Measurements from ENCODE around the gene PUM1.
"Not testable (repeated sequence)": the region's sequence is repeated elsewhere in the genome, so short reads cannot be mapped to it uniquely, and the experiment has no call there.

The PUM1 gene

DNA sequence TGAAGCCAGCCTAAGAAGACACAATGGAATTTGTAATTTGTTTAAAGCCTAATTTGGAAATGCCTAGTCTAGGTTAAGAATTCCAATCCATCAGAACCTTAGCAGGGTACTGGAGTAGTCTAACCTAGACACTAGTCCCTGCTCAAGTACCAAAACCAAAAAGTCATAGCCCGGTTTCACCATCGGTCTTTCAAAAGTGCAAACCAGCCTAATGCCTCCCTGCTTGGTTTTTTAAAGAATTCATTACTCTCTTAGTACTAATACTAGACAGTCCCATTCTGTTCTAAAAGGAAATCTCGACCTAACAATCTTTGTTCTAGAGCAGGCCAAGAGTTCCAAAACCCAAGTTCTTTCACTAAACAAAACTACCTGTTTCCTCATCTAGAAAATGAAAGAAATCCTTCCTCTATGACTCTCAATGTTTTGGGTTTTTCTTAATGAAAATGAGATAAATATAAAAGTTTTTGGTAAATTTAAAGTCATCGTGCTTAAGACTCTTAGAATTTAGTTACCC, 2.6 kb downstream of the PUM1 start:
- no peak for DNase-seq (ENCODE audit: low spot score)

DNA sequence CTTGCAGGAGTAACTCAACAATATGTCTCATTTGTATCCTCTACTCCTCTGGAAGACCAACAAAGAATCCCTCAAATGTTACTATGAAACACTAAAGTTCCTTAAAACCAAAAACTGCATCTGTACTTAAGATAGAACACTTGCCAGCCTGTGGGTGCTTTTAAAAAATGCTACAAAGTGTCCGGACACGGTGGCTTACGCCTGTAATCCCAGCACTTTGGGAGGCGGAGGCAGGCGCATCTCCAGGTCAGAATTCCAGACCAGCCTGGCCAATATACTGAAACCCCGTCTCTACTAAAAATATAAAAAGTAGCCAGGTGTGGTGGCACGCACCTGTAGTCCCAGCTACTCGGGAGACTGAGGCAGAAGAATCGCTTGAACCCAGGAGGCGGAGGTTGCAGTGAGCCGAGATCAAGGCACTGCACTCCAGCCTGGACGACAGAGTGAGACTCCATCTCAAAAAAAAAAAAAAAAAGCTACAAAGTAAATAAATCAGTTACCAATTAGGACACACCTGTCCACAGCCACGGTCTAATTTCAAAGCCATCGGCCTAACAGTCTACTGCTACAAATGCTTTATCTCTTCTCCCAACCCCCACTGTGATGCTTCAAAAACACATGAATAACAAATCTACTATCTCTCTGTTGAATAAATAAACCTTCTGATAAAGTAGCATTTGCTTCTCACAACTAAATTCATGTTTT, 3.2 kb downstream of the PUM1 start:
- not testable (repeated sequence) for DNase-seq (ENCODE audit: low spot score)

DNA sequence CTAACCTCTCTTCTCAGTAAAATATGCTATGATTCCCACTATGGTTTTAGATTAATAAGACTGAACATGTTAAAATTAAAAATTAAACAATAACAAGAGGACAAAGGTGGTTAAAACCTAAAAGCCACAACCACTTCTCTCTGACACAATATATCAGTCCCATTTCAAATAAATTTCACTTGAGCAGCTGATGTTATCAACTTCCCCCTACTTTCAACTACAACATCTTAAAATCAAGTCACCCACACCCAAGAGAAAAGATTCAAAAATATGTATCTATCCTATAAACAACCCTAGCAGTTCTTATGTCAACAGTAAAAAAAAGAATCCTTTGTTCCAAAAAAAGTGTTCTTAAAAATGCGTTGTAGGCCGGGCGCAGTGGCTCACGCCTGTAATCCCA, 7.5 kb downstream of the PUM1 start:
- no peak for DNase-seq (ENCODE audit: low spot score)

DNA sequence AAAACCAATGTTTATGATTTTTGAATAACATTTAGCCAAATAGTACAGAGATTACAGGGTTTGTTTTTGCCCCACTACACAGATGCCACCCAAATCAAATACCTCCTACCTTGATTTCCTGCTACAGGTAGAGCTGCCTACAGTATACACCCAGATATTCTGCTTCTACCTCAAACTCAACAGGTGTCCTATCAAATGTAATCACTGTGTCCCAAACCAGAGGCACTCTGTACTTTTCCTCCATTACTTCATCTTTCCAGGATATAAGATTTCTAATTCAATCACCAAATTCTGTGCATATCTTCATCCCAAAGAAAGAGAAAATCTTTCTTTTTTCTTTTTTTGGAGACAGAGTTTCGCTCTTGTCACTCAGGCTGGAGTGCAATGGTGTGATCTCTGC, 9.6 kb downstream of the PUM1 start:
- no peak for DNase-seq (ENCODE audit: low spot score)

DNA sequence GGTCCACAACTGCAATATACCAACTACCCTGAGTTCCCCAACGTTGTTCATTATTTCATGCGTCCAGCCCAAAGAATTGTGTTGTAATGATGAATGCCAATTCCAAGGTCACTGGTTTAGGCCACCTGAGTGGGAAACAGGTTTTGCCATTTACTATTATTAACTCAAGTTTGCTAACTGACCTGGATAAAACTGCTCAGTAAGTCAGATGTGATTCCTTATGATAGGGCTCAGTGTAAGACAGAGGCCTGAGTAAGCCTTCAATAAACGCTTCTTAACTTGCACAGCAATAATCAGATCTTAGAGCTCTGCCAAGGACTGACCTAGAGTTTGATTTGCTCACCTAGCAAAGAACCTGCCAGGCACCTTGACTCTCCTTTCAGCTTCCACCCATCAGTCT, 10.0 kb downstream of the PUM1 start:
- no peak for DNase-seq (ENCODE audit: low spot score)

DNA sequence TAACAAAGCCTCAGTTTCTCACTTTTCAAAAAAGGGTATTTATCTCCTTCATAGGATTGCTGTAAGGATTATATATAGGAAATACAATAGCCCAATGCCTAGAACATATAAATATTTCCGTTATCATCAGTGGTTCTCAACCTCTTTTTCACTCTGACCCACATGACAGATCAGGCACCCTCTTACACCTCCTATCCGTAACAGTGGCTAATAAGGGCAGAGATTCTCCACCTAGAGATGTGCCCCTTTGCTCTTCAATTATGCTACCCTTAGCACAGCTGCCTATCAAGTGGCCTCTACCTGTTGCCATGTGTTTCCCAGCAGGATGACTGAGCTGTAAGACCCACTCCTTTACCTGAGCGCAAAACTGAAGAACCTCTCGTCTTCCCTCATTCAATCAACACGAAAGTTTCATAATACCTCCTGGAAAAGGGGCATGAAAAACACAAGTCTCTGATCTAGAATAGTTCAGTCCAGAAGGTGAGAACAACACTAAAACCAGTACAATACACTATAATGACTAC, 10.5 kb downstream of the PUM1 start:
- no peak for DNase-seq (ENCODE audit: low spot score)

DNA sequence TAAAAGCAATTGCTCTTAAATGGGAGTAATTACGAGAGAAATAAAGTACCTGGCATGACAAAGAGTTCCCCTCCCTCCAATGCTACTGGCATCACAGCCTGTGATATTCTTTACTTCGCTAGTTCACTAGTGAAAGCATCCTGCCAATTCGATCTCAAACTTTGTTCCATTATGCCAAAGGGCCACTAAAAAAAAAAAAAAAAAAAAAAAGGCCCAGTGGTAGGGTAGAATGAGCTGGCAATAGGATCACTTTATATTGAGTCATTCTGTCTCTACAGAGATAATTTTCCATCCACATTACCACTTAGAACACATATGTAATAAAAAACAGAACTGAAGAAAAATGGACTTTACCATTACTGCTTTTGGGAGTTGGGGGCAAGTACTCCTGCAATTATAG, 11.2 kb downstream of the PUM1 start:
- no peak for DNase-seq (ENCODE audit: low spot score)

DNA sequence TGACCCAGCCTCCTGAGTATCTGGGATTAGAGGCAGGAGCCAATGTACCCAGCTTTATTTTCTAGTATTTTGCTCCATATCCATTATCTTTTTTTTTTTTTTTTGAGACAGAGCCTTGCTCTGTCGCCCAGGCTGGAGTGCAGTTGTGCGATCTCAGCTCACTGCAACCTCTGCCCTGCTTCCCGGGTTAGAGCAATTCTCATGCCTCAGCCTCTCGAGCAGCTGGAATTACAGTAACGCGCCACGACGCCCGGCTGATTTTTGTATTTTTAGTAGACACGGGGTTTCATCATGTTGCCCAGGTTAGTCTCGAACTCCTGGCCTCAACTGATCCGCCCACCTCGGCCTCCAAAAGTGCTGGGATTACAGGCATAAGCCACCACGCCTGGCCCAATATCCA, 12.9 kb downstream of the PUM1 start:
- not testable (repeated sequence) for DNase-seq (ENCODE audit: low spot score)

DNA sequence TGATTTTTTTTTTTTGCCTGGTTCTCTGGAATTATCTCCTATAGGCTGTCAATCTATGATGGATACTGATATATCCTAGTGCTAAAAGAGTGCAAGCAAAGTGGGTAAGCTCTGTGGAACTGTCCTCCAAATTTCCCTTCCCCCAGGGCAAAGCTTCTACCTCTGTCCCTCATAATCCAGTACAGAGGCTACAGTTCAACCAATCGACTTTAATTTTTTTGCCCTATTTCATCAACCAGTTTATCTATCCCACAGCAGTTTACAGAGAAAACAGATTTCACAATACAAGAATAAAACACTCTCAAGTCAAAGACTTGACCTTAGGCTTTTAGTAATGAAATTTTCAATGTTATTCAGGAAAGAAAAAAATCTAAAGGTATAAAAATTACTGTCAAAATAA, 13.9 kb downstream of the PUM1 start:
- DNase-seq (ENCODE audit: low spot score): no peak

DNA sequence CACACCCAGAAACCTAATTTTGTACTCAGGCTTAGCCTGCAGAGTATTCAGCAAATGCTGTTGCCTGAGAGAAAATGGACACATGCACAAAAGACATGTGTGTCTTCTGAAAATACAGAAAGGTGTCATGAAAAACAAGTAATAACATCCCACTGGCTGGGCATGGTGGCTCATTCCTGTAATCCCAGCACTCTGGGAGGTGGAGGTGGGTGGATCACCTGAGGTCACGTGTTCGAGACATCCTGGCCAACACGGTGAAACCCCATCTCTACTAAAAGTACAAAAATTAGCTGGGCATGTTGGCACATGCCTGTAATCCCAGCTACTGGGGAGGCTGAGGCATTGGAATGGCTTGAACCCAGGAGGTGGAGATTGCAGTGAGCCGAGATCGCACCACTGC, 18.0 kb downstream of the PUM1 start:
- DNase-seq (ENCODE audit: low spot score): not testable (repeated sequence)

DNA sequence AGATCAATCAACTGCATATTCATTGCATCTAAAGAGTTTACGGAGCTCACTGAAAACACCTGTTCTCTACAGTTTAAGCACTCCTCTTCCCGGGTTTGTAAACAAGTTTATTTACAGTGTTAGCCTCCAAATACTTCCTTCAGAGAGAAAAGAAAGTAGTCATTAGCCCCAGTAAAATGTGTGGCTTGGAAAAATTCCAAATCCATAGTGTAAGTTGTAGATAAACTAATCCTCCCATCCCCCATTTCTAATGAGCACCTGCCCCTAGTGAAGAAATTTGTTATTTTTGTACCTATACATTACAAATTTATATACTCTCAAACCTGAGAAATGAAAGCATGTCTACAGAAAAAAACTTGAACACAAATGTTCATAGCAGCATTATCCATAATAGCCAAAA, 21.9 kb downstream of the PUM1 start:
- no peak for DNase-seq (ENCODE audit: low spot score)

DNA sequence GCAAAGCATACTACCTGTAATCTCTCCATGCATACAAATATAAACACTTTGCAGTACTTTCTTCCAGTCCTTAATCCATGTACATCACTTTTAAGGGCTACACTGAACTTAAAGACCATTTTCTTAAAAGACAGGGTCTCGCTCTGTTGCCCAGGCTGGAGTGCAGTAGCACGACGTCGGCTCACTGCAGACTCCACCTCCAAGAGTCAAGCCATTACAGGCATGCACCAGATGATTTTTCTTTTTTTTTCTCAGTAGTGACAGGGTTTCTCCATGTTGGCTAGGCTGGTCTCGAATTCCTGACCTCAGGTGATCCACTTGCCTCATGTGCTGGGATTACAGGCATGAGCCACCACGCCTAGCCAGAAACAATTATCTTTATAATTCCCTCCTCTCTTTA, 22.9 kb downstream of the PUM1 start:
- no peak for DNase-seq (ENCODE audit: low spot score)

DNA sequence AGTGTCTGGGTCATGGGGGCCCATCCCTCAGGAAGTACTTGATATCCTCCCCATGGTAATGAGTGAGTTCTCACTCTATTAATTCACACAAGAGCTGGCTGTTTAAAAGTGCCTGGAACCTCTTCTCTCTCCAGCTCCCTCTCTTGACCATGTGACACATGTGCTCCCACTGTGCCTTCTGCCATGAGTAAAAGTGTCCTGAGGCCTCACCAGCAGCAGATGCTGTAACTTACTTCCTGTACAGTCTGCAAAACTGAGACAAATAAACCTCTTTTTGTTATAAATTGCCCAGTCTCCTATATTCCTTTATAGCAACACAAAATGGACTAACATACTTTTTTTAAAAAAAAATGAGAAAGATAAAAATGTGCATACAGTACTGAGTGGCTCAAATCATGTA, 24.0 kb downstream of the PUM1 start:
- no peak for DNase-seq (ENCODE audit: low spot score)

DNA sequence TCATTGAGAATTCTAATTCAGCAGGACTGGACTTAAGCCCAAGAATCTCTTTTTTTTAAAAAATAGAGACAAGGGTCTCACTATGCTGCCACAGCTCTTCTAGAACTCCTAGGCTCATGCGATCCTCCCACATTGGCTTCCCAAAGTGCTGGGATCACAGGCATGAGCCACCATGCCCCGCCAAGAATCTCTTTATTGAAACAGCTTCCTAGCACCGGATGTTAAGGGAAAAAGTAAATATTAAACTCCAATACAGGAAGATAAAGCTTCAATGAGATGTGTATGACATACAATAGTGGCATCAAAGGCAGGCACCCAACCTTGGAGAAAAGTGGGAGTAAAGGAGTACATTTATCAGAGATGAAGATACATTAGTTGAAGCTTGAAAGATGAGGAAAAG, 25.5 kb downstream of the PUM1 start:
- no peak for DNase-seq (ENCODE audit: low spot score)

DNA sequence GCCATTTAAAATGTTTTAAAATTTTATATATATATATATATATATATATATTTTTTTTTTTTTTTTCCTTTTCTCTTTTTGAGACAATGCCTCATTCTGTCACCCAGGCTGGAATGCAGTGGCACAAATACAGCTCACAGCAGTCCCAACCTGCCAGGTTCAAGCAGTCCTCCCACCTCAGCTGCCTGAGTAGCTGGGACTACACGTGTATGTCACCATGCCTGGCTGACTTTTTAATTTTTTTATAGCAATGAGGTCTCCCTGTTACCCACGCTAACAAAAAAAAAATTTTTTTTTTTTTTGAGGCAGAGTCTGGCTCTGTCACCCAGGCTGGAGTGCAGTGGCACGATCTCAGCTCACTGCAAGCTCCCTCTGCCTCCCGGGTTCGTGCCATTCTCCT, 26.6 kb downstream of the PUM1 start:
- DNase-seq (ENCODE audit: low spot score): not testable (repeated sequence)

DNA sequence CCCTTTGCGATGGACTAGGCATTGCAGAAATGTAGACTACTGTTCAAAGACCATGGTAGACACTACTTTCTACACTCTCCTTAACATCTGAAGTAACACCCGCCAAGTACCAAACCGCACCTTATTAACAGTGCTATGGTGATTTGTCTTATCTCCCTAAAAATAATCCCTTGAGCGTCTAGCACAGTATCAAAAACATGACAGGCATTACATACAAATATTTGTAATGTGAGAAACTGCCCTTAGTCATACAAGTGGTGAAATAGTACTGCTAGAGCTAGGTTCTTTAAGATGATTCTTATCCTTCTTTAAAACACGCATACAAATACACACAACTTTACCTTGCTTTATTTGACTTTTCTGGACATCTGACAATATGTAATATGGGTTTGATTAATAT, 27.2 kb downstream of the PUM1 start:
- no peak for DNase-seq (ENCODE audit: low spot score)

DNA sequence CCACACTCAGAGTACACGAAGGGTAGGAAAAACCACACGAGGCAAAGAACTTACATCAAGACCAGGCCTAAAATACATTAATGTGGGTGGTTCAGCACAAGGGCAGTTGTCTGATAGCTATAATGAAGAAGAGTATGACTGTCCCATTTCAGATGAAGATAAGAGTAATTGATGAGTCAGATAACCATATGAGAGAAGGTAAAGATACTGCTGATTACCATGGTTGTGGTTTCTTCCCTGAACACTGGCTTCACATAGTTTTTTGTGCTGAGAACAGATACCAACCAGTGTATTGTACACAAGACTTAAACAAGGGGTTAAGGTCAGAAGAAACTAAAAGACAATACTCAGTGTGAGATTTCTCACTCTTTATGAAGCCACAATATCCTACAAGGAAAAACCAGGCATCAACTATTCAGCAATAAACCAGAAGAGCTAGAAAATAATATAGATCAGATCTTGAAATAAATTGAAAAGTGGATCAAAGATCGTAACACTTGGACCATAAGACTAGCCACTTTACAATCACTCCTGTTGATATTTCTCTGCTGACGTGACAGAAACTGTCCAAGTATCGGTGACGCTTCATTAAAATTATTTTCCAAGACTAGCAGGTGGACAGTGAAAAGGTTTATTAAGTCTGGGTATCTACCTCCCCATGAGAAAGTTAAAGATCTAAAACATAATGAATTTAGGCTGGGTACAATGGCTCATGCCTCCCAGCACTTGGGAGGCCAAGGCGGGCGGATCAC, 28.6 kb downstream of the PUM1 start:
- no peak for DNase-seq (ENCODE audit: low spot score)

DNA sequence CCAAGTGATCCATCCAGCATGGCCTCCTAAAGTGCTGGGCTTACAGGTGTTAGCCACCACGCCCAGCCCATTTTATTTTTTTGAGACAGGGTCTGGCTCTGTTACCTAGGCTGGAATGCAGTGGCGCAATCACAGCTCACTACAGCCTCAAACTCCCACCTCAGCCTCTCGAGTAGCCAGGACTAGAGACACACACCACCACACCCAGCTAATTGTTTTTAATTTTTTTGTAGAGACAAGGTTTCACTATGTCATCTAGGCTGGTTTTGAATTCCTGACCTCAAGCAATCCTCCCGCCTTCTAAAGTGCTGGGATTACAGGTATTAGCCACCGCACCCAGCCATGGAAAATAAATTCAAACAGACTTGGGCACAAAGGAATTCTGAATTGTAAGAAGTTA, 31.9 kb downstream of the PUM1 start:
- DNase-seq (ENCODE audit: low spot score): no peak

DNA sequence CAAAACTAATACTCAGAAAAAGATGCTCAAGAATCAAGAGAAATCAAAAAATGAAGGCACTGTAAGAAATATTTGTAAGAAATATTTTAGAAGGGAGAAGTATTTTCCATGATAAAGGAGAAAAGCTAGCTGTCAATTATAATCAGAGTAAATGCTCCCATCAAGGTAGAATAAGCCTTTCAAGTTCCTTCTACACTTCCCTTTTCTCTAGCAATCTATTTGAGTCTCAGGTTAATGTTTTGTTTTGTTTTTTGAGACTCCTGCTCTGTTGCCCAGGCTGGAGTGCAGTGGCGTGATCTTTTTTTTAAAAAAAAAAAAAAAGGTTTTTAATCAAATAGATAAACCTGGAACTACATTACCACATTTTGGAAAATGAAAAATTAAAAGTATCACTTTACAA, 33.3 kb downstream of the PUM1 start:
- DNase-seq (ENCODE audit: low spot score): no peak

DNA sequence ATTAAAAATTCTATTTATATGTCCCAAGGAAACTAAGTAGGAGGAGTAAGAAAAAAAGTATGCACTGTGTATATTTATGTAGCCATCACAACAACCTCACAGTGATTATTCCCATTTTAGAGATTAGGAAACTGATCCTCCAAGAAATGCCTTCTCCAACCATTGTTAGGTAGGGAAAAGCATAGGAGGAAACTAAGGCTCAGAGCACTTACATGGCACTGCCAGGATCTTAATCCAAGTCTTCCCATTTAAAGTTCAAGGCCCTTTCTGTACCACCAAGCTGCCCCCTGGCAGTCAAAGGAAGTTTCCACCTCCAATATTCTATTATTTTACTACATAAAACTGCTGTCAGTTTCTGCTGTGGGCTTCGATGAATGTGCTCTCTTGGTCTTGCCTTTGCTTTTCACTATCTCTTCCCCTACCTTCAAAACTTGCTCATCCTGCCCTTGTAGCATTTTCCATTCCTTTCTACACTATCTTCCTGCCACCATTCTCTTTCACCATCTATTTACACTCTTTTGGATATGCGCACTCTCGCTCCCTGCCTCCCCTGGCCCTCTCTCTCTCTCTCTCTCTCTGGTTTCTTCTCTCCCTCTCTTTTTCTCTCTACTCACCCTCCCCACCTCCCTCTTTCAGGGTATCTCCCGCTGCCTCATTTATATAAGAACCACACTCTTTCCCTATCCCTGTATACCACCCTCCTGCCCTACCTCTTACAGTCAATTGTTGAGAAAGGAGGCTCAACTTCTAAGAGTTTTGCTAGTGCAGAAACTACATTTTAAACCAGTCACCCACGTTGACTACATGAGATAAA, 34.0 kb downstream of the PUM1 start:
- DNase-seq (ENCODE audit: low spot score): no peak

DNA sequence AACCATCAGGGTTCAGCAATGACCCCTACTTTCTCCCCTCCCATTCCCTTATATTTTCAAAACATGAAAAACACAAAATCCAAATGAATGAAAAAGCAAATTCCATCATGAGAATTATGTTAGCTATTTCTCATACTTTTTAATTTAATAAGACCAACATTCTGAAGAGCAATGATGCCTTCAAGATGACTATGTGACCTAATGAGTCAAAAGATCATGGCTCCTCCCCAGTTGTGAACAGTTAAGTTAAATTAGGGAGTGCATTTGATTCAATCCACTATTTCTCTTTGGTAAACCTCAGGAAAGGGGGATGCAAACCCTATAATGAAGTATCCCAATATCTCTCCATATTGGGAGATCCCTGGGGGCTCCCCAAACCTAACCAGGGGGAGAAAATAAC, 36.5 kb downstream of the PUM1 start:
- no peak for DNase-seq (ENCODE audit: low spot score)

DNA sequence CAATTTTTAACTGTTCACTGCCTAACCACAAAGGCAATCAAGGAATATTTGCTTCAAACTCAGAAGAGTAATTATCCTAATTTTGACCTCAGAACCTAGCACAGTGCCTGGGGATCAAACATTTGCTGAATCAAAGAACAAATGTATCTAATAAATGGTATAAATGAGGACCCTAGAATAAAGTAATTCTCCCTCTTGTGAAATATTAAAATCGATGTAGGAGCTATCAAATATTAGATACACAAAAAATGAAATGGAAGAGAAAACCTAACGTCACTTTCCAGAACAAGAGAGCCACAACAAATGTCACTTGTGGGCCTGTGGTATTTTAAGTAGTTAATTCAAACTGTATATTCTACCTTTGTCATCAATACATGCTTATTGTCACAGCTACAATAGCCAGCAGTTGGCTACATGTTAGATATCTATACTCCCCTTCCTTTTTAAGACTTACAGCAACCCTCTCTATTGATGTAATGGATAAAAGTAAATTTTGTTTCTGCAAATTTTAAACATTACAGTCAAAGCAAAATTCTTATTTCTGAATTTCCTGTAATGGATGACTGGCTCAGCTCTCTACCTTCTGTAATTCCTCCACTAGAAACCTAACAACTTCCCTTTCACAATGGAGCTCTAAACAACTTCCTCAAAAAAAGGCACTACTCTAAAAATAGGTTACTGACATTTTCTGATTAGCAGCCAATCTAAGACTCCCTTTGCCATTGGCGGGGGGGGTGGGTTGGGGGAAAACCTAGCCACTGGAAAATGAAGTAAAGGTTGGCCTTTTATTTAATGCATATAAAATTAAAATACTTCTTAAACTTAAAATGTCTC, 37.6 kb downstream of the PUM1 start:
- DNase-seq (ENCODE audit: low spot score): no peak
